K562 (cell line): ENCODE data around the gene DXO. TPM values are rescaled to one million over a fixed set of nuclear protein-coding genes. Genes with fewer than 3 reads are reported as not detected.
A peak's percentile ranks its signal among the peaks of the same experiment; 100 is the strongest.

Experiments
- ARHGAP35 ChIP-seq: fragments of 450-650 bp; IDR thresholded peaks from 2 replicates; pipeline ENCODE4 v1.6.1; 2018; ENCODE audit not compliant: partially characterized antibody
- DACH1 ChIP-seq: fragments of 450-650 bp; IDR thresholded peaks from 2 replicates; pipeline ENCODE4 v1.6.1; 2018; ENCODE audit not compliant: partially characterized antibody
- ESRRA ChIP-seq: fragments of 450-650 bp; IDR thresholded peaks from 2 replicates; pipeline ENCODE4 v1.6.1; 2014; ENCODE audit warnings: low read depth, mild to moderate bottlenecking, moderate library complexity, borderline replicate concordance
- HMGN3 ChIP-seq: IDR thresholded peaks from 2 replicates; pipeline ENCODE4 v1.6.1; 2011; ENCODE audit warnings: borderline replicate concordance, low read depth, mild to moderate bottlenecking, mixed read lengths, low read length; ENCODE audit not compliant: insufficient read length; ENCODE audit errors: extremely low read depth
- ID3 ChIP-seq, 2 experiments: fragments of 250-450 bp in 1 of 2; fragments of 450-650 bp in 1 of 2; sonication (Bioruptor Pico) in 1 of 2; IDR thresholded peaks; 2 replicates each; pipeline versions ENCODE4 v1.6.1 to v1.8.0; 2016 to 2021; ENCODE audit warnings: mild to moderate bottlenecking in 2 of 2, moderate library complexity in 2 of 2, missing compliant biosample characterization in 1 of 2, missing genetic modification characterization in 1 of 2
- L3MBTL2 ChIP-seq: fragments of 450-650 bp; IDR thresholded peaks from 2 replicates; pipeline ENCODE4 v1.6.1; 2016; ENCODE audit warnings: mild to moderate bottlenecking, moderate library complexity
- NCOR1 ChIP-seq: fragments of 450-650 bp; IDR thresholded peaks from 2 replicates; pipeline ENCODE4 v1.6.1; 2016; ENCODE audit warnings: mild to moderate bottlenecking, moderate library complexity
- NFIC ChIP-seq: fragments of 450-650 bp; IDR thresholded peaks from 2 replicates; pipeline ENCODE4 v1.6.1; 2017; ENCODE audit warnings: mild to moderate bottlenecking, inconsistent platforms
- RAD51 ChIP-seq: fragments of 450-650 bp; IDR thresholded peaks from 2 replicates; pipeline ENCODE4 v1.7.1; 2016; ENCODE audit warnings: low read depth, mild to moderate bottlenecking, borderline replicate concordance
- REST ChIP-seq, 2 experiments: fragments of 450-650 bp; formaldehyde crosslinking in 1 of 2; IDR thresholded peaks; 2 replicates each; pipeline versions ENCODE4 v1.4.0 to v1.6.1; 2014 to 2020; ENCODE audit warnings: mild to moderate bottlenecking in 2 of 2, borderline replicate concordance in 1 of 2, low read depth in 1 of 2
- TGIF2 ChIP-seq: sonication (generic); formaldehyde crosslinking; IDR thresholded peaks from 2 replicates; pipeline ENCODE4 v1.8.1; 2022; ENCODE audit warnings: mild to moderate bottlenecking, missing genetic modification reagents, moderate library complexity
- TOE1 ChIP-seq, 2 experiments: fragments of 450-650 bp in 1 of 2; sonication (generic) in 1 of 2; formaldehyde crosslinking in 1 of 2; IDR thresholded peaks; 2 replicates each; pipeline versions ENCODE4 v1.7.1 to v1.8.0; 2016 to 2022; ENCODE audit warnings: borderline replicate concordance in 2 of 2, mild to moderate bottlenecking in 2 of 2, antibody characterized with exemption in 1 of 2, inconsistent platforms in 1 of 2, low read depth in 1 of 2, missing genetic modification reagents in 1 of 2, moderate library complexity in 1 of 2
- ZKSCAN8 ChIP-seq: fragments of 200-800 bp; sonication (Bioruptor generic); IDR thresholded peaks from 2 replicates; pipeline ENCODE4 v1.6.1; 2016; ENCODE audit warnings: missing genetic modification characterization, missing compliant biosample characterization
- ZNF583 ChIP-seq: fragments of 250-450 bp; sonication (Bioruptor Pico); IDR thresholded peaks from 2 replicates; pipeline ENCODE4 v1.4.0; 2020
- polyA plus RNA-seq, 8 experiments: library from polyadenylated mRNA; depleted of rRNA in 4 of 8; stranded (reverse) in 5 of 8; unstranded in 3 of 8; fragments of >200 nt; fragmentation: Nextera tagmentation in 2 of 8; fragmentation: Illumina TruSeq in 1 of 8; extraction: Ambion mirVana in 2 of 8; extraction: Trizol in 1 of 8; gene quantifications; 2 replicates each; pipeline versions ENCODE4 v1.2.1 to v1.2.3, GENCODE V29; 2011 to 2014; ENCODE audit warnings: inconsistent platforms in 1 of 8, missing spikeins in 1 of 8
- total RNA-seq, 7 experiments: library from RNA; depleted of rRNA in 6 of 7; stranded (reverse); fragments of >200 nt in 6 of 7; fragmentation: Illumina TruSeq in 2 of 7; extraction: Trizol in 2 of 7; gene quantifications; 2 replicates each; pipeline versions ENCODE4 v1.2.1 to v1.2.3, GENCODE V29; 2011 to 2021; ENCODE audit warnings: low replicate concordance in 1 of 7
- TF ChIP-seq, protein P1 (sequence below): fragments of 200-800 bp; sonication (Bioruptor generic); IDR thresholded peaks from 2 replicates; pipeline ENCODE4 v1.6.1; 2017; ENCODE audit warnings: missing genetic modification characterization, missing compliant biosample characterization

Gene DXO
- total and polyA plus RNA-seq, 9 of the 15 experiments (the other 6 are each of a cell fraction or from before 2014, with no cell fraction given), result 6.4 to 35.1 (median 19.4) TPM

DNA sequence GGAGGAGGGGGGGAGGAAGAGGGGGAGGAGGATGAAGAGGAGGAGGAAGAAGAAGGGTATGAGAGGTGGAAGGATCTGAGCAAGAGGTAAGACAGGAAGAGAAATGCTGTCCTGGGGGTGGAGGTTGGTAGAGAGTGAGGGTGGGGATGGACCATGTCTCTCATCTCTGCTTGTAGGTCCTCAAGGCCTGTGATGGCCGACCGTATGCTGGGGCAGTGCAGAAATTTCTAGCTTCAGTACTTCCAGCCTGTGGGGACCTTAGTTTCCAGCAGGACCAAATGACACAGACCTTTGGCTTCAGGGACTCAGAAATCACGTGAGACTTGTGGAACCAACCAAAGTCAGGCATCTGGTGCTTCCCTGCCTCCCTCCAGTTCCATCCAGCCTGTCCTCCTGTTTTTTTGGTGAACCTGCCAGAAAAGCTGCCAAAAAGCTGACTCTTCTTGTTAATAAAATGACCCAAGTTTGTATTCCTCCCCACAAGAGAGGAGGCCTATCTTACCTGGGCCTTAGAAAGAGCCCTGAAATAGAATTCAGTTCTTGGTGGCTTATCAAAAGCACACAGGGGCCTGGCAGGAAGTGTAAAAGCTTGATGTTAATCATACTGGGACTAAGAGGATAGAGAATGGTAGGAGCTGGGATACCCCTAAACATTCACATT, 7.4 kb upstream of the DXO start (continued):
- TF ChIP-seq REST (IDR thresholded peaks at IDR 0.05; ENCODE audit: borderline replicate concordance) (peak; percentile 43; the same call in 1 of the 2 replicates), REST (CRISPR knock-in tag; IDR thresholded peaks at IDR 0.05; ENCODE audit: low read depth) (no peak), NFIC (no peak), RAD51 (peak; percentile 45; the same call in 1 of the 2 replicates), NCOR1 (peak; percentile 37), L3MBTL2 (peak; percentile 59; the same call in 1 of the 2 replicates), ID3 (CRISPR knock-in tag; IDR thresholded peaks at IDR 0.05) (no peak), ID3 (tag; IDR thresholded peaks at IDR 0.05) (peak; percentile 30; the same call in 1 of the 2 replicates), TOE1 (IDR thresholded peaks at IDR 0.05; ENCODE audit: borderline replicate concordance) (peak; percentile 71), TOE1 (CRISPR knock-in tag; IDR thresholded peaks at IDR 0.05; ENCODE audit: borderline replicate concordance, low read depth) (no peak), ESRRA (no peak), ZKSCAN8 (CRISPR knock-in tag) (no peak), ZNF583 (peak; percentile 63), TGIF2 (no peak), HMGN3 (no peak), DACH1 (no peak), ARHGAP35 (no peak)
- TF ChIP-seq, protein P1, sequence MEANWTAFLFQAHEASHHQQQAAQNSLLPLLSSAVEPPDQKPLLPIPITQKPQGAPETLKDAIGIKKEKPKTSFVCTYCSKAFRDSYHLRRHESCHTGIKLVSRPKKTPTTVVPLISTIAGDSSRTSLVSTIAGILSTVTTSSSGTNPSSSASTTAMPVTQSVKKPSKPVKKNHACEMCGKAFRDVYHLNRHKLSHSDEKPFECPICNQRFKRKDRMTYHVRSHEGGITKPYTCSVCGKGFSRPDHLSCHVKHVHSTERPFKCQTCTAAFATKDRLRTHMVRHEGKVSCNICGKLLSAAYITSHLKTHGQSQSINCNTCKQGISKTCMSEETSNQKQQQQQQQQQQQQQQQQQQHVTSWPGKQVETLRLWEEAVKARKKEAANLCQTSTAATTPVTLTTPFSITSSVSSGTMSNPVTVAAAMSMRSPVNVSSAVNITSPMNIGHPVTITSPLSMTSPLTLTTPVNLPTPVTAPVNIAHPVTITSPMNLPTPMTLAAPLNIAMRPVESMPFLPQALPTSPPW (CRISPR knock-in tag), result peak; percentile 74
